GM23338 (cell line): ENCODE measurements around the gene RAET1G.
A peak's percentile ranks its signal among the peaks of the same experiment; 100 is the strongest.
"Not testable (repeated sequence)": the region's sequence is repeated elsewhere in the genome, so short reads cannot be mapped to it uniquely, and the experiment has no call there.

Experiments used
- CREB1 ChIP-seq: fragments of 250-450 bp; sonication (Bioruptor Pico); IDR thresholded peaks from 2 replicates; pipeline ENCODE4 v1.5.0; 2020; ENCODE audit warnings: low read depth, mild to moderate bottlenecking, moderate library complexity
- CTCF ChIP-seq, 2 experiments: fragments of 200-600 bp in 1 of 2; sonication (generic) in 1 of 2; conservative IDR thresholded peaks; 2 replicates each; pipeline versions ENCODE4 v1.5.1 to v1.6.1; 2016 to 2017; ENCODE audit warnings: antibody characterized with exemption in 2 of 2, low read depth in 2 of 2, mild to moderate bottlenecking in 2 of 2, moderate library complexity in 1 of 2
- EZH2 ChIP-seq: fragments of 200-600 bp; sonication (generic); IDR thresholded peaks from one replicate; pipeline ENCODE4 v1.8.0; 2017; ENCODE audit warnings: antibody characterized with exemption, mild to moderate bottlenecking, low read depth; ENCODE audit not compliant: unreplicated experiment
- EZH2phosphoT487 ChIP-seq: fragments of 200-600 bp; sonication (generic); IDR thresholded peaks from one replicate; pipeline ENCODE4 v1.8.1; 2018; ENCODE audit warnings: antibody characterized with exemption; ENCODE audit not compliant: unreplicated experiment
- POLR2AphosphoS5 ChIP-seq: IDR thresholded peaks from 2 replicates; pipeline ENCODE4 v1.6.1; 2016; ENCODE audit warnings: antibody characterized with exemption, low read depth
- REST ChIP-seq: IDR thresholded peaks from one replicate; pipeline ENCODE4 v1.6.1; 2018; ENCODE audit warnings: antibody characterized with exemption; ENCODE audit not compliant: unreplicated experiment
- ZNF331 ChIP-seq: fragments of 250-450 bp; sonication (Bioruptor Pico); IDR thresholded peaks from 2 replicates; pipeline ENCODE4 v1.5.0; 2020; ENCODE audit warnings: low read depth, mild to moderate bottlenecking, moderate library complexity

- not testable (repeated sequence) for TF ChIP-seq CREB1 (CRISPR knock-in tag); POLR2AphosphoS5; ZNF331 (CRISPR knock-in tag); CTCF (conservative IDR thresholded peaks at IDR 0.05; ENCODE audit: low read depth in 2 of 2); EZH2phosphoT487; REST
- peak; percentile 77 for TF ChIP-seq EZH2
Measured at GRCh38 chr6:149954984-149955653, 32.2 kb upstream of the RAET1G start.
